Activated CD8-positive, alpha-beta memory T cell treated with anti-CD3 and anti-CD28 coated beads for 24 hours (primary cell): Measurements from ENCODE around the gene ST6GALNAC5.

ENCODE experiments used
- DNase-seq: peaks from one replicate; pipeline ENCODE4 v3.0.0-alpha.2; 2020

ST6GALNAC5 gene

DNA sequence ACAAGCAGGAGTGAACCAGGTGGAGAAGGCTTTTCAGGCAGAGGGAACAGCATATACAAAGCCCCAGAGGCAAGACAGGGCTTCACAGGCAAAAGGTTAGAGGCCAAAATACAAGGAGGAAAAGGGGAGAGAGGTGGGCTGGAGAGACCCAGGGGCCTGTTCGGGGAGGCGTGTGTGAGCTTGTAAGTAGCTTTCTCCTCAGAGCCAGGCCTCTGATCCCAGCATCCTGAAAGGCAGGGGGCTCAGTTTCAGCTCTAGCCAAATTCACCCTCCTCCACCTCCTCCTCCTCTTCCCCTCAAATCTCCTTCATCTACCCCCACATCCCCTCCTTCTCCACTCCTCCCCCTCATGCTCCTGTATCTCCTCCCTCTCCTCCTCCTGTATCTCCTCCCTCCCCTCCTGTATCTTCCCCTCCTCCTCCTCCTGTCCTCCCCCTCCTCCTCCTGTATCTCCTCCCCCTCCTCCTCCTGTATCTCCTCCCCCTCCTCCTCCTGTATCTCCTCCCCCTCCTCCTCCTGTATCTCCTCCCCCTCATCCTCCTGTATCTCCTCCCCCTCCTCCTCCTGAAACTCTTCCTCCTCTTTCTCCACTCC, 148.6 kb downstream of the ST6GALNAC5 start:
- no peak for DNase-seq

DNA sequence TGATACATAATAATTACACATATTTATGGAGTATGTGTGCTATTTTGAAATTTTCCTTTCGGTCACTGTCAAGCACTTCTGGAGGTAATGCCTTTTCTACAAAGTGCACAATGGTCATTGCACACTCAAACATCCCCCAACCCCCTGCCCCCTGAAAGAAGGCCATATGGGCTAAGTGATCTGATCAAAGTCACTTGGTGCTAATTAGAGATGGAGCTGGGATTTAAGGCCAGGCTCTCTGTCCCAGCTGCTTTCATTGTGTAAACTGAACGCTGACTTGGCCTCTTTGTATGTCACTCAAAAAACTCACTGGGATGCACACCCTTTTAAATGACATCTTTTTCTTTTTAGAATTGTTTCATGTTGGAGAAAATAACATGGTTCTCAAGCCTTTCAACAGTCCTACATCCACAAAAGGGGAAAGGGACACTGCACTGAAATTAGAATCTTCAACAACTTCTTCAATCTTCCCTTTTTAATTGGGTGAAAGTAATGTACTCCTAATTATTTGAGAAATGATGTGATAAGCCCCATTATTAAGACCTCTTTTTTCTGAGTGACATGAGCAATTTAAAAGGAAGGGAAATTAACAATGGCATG, 149.2 kb downstream of the ST6GALNAC5 start:
- DNase-seq = no peak

DNA sequence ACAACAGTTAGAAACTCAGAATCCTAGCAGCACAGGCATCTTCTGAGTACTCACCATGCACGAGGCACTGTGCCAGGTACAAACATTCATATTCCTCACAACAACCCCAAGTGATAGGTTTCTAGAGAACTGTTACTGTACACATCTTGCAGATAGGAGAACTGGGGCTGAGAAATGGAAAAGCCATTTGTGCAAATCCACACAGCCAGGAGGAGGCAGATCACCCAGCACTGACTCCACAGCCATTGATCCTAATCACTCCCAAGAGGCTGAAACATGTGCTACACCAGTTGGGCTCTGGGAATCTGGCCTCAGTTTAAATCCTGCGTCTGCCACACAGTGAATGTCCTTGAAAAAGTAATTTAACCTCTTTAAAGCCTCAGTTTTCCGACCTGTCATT, 151.0 kb downstream of the ST6GALNAC5 start:
- DNase-seq = no peak

DNA sequence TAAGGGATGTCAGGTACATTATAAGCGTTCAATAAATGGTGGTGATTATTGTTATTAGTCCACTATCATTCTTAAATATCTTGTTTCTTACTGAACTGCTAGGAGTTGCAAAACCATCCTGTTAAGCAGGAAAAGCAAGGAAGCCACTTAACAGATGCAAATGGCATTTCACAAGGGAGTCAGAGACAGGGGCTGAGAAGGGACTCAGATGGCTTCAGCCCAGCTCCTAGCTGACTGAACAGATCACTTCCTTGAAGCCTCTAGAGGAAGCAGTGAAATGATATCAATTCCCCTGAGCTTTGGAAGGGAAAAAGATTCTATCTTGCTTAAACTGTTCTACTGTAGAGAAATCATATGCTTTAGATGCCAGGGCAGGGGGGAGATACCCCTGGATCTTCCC, 151.5 kb downstream of the ST6GALNAC5 start:
- no peak for DNase-seq

DNA sequence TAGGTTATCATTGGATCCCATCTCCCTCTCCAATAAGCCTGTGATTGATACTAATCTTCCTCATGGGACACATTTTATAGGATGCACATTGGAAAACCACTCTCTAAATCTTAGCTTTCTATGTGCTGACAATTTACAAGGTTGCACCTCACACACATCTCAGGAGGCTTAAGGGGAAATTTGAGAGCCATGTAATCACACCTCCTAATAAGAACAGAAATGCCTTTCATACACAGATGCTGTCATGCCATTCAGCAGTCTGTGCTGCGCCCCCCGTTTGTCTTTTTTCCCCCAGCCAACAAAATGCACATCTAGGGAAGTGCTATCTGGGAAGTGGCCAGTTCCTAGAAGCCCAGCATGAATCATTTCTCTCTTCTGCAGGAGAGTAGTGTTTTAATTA, 154.5 kb downstream of the ST6GALNAC5 start:
- DNase-seq = no peak

DNA sequence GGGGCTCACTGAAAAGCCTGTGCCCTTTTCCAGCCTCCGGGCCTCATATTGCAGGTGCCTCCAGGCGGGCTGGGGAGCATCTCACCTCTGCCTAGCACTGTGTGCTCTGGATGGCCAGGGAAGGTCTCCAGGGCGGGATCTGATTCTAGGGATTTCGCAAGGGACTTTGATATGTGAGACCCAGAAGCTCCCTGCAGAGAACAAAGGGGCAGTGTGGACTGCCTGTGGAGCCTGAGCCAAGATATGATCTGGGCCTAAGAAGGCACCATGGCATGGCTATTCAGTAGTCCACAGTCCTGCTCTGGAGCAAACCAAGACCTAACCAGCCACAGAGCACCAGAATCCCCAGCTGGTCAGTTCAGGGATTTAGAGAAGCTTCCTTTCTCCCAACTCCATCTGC, 157.2 kb downstream of the ST6GALNAC5 start:
- no peak for DNase-seq

DNA sequence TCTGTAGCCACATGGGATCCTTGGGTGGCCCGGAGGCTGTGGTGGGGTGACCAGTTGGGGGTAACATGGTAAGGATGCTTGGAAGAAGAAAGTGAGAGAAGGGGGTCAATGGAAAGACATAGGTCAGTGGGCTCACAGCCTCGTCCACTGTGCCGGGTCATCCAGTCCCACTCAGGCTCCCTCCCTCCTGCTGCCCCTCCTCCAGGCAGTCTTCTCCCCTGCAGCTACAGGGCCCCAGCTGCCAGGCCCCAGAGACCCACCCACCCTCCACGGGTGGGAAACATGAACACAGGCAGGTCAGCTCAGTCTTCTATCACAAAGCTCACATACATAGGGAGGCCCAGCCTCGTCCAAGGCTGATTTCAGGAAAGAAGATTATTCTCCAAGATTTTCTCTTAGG, 158.3 kb downstream of the ST6GALNAC5 start:
- DNase-seq = no peak

DNA sequence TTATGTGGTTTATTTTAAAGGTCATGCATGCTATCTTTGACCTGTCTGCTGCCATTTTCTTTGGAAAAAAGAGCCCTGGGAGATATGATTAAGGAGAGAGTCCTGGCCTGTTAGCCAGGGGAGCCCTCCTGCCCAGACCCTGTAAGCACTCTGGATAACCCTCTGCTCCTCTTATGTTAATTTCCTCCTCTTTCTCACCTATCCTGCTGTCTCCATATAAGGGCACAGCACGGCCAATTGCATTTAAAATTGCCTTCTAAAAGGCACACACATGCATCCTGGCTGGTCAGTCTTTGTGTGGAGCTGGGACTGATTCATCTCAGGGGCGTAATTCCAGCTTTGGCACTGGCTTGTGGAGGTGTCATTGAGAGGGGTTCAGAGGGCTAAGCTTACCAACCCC, 158.9 kb downstream of the ST6GALNAC5 start:
- no peak for DNase-seq

DNA sequence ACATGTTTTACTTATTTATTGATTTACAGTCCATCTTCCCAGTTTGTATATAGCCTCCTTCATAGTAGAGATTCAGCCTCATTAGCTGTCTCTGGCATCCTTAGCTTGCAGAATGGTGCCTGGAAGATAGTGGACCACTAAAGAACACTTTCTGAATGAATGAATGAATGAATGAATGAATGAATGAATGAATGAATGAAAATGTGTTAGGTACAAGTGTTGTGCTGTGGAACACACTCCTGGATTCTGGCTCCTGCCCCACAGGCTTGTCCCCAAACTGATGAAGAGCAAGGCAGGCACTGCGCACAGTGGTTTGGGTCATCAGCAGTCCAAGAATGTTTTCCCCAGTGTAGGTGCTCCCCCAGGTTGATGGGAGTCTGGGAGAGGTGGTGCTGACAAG, 159.4 kb downstream of the ST6GALNAC5 start:
- DNase-seq = no peak

DNA sequence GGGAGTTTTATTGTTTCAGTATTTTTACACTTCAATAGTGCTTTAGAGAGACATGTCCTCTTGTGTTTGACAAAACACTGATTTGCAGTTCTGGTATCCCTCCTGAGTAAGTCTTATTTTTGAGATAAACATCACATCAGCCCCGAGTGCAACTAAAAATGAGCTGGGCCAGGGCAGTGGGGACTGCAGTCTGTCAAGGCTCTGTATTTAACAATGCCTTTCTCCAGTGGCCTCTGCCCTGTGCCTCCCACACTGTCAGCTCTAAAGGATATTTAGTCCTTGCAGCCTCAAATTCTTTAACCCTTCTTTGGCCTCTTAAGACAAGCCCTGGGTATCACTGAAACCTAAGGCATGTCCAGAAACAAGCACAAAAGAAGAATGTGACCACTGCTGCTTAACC, 160.6 kb downstream of the ST6GALNAC5 start:
- no peak for DNase-seq

DNA sequence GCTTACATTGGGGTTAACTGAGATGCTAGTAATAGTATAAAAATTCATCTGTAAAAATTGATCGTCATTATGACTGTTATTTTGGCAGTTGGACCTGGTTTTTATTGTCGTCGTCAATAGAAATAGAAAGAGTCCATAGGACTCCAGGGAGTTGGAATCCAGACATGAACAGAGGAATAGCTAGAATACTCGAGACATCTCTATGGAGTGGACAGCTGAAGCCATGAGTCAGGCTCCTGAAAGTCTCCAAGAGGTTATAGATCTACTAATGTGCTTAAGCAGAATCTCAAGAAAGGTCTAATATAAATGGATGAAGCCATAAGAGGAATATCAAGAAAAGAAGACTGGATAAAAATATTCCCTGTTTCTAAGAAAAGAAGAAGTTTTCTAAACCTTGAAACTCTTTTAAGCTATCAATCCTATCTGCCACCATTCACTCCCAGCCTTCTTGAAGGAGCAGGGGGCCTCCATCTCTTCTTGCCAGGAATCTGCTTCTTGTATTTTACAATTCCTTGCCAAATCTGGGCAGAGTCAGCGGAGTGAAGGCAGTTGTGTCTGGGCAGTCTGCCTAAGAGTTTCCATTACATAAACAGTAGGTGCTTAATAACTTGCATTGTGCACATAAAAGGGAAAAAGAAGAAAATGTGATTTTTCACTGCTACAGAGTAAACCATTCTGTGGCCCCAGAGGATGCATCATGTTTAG, 163.3 kb downstream of the ST6GALNAC5 start:
- DNase-seq = no peak

DNA sequence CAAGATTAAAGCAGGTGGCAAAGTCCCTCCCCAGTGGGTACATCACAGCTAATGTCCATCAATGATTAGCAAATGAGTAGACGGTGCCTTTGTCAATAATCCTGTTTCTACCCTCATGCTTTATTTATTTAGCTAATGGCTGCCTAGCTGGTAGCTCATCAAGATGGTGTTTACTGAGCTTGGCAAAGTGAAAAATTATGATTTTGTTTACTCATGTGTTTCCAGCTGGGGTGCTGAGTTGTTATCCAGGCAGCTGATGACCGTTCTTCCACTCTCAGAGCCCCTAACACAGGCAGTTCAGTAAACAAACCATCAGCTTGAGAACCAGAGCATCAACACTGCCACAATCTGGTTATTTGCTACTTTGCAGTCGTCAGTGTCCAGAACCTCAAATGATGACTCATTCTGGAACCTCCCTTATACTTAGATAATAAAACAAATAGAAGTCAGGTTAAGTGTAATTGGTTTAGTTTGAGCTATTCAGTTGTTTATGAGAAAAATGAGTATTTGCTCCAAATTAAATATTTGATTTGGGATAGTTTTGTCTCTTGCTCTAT, 163.9 kb downstream of the ST6GALNAC5 start:
- DNase-seq = no peak

DNA sequence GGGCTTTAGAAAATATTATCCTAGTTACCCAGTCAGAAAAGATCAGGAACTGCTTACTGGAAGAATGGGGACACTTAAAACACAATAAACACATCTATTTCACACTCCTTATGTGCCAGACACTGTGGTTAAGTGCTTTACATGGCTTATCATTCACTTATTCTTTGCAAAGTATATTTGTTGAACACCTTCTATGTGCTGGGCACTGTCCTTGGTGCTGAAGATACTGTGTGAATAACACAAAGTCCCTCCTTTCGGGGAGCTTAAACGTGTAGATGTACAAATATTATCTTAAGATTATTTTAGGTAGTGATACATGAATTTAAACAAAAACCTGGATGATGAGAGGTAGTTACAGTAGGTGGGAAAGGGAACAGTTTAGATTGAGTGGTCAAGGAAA, 169.3 kb downstream of the ST6GALNAC5 start:
- DNase-seq = no peak

DNA sequence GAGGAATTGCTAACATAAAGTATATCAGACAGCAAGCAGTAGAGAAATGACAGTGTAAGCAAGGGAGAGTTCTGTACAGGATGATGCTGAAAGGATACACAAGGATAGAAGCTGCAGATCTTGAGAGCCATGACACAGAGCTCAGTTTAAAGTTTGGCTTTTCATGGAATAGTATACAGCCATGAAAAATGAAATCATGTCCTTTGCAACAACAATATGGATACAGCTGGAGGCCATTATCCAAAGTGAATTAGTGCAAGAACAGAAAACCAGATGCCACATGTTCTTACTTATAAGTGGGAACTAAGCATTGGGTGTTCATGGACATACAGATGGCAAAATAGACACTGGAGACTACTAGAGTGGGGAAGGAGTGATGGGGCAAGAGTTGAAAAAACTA, 169.8 kb downstream of the ST6GALNAC5 start:
- no peak for DNase-seq

DNA sequence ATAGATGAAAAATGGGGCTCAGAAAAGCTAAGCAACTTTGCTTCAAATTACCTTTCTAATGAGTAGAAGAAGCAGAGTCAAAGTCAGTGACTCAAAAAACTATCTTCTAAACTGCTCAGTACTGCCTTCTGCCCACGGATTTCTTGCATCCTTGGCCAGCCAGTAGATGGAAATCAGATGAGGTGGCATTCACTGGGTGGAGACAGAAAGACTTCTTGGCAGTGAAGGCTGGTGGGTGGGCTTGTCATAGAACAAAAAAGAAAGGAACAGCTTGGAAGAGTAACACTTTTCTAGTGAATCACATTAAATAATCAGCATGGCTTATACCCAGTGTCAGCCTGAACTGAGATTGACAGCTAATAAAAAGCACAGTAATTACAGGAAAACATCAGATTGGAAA, 170.7 kb downstream of the ST6GALNAC5 start:
- DNase-seq = no peak

DNA sequence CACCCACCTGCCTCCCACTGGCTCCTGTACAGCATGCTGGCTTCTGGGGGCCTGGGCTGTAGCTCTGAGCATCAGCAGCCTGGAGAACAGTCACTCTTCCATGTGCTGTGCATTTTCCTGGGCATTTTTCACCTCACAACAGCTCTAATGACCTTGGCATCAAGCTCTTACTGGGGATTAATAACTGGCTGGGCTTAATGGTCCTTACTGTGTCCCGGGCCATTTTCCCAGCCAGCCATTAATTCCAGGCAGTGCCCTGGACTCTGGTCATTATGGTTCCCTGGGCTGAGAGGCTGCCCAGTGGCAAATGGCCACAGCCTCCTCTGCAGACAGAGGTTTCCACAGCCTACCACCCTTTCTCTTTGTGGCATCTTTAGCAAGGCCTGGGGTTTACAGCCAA, 171.8 kb downstream of the ST6GALNAC5 start:
- DNase-seq = no peak

DNA sequence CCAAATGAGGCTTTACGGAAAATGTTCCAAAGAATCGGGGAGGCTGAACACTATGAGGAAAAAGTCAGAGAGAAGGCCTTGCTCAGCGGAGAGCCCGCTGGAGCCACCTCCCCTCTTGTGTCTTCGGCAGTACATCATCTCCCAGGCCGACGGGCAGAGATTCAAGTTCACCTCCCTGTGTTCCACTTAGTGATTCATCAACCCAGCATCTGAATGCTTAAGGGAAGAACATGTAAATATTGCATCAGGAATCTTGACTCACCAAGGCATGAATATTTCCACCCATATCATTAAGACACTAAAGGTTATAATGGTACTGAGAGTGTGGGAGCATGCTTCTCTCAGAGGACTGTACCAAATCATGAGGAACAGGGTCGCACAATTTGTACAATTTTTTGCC, 172.5 kb downstream of the ST6GALNAC5 start:
- no peak for DNase-seq

DNA sequence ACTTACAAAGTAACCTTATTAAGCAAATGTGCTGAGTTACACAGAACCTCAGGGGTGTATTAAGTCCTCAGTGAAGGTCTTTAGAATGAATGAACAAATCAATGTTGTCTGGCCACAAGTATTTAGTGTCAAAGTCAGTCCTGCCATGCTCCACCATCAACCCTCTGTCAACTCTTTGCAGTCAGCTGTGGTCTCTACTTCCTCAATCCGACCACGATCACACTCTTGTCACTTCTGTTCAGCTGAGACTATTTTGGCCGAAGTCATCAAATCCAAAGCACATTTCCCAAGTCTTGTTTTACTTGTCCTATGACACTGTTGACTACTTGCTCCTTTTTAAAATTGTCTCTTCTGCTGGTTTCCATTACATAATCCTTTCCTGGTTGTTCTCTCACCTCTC, 173.5 kb downstream of the ST6GALNAC5 start:
- no peak for DNase-seq

DNA sequence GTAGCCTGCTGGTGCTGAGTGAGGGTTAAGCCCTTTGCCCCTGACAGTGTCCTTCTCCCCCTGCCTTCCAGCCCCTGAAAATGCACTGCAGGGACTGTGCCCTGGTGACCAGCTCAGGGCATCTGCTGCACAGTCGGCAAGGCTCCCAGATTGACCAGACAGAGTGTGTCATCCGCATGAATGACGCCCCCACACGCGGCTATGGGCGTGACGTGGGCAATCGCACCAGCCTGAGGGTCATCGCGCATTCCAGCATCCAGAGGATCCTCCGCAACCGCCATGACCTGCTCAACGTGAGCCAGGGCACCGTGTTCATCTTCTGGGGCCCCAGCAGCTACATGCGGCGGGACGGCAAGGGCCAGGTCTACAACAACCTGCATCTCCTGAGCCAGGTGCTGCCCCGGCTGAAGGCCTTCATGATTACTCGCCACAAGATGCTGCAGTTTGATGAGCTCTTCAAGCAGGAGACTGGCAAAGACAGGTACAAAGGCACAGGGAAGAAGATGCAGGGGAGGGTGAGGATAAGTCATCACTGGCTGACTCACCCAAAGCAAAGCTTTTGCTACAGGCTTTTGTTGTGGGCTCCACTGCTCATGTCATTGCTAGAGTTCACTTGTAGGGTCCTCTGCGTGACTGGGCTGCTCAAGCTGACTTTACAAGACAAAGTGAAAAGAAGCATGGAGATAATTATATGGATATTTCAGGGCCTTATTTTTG, 177.0 kb downstream of the ST6GALNAC5 start:
- no peak for DNase-seq

DNA sequence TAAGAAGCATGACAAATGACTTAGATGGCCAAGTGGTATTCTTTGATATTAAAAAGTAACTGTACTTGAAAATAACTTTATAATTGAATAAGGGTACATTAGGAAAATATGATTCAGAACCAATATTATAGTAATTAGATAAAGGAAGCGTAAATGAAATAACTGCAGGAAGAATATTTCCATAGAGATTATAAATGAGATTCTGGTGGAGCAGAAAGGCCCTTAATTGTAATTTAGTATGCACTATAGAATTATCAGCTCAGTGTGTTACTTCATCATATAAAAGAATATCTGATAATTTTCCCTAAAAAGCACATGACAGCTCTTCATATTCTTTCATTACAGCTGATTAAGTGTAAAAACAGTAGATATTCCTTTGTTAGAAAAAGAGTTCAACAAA, 180.3 kb downstream of the ST6GALNAC5 start:
- DNase-seq = no peak

DNA sequence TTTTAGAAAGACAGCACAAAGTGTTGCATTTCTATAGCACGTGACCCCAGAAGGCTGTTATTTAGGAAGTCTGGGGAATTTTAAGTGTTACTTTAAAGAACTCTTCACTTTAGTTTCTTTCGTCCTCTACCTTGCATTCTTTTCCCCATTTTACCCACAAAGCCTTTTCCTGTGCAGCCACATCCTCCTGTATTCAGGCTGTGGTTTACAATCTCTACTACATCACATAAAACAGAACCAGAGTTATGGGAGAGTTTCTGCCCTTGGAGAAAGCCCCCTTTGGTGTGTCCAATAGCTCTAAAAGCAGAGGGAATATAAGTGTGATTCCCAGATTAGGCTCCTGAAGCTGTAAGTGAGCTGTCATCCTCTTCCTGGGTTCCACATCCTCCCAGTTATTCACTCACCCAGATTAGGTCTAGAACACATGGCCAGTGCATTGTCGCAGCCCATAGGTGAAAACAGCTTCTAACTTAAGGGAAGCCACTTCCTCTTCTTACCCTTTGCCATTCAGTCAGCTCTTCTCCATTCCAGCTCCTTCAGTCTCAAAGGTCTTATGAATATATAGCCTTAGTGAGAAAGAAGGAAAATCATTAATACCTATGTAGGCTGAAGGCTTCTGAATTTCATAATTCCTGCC, 180.8 kb downstream of the ST6GALNAC5 start:
- no peak for DNase-seq

DNA sequence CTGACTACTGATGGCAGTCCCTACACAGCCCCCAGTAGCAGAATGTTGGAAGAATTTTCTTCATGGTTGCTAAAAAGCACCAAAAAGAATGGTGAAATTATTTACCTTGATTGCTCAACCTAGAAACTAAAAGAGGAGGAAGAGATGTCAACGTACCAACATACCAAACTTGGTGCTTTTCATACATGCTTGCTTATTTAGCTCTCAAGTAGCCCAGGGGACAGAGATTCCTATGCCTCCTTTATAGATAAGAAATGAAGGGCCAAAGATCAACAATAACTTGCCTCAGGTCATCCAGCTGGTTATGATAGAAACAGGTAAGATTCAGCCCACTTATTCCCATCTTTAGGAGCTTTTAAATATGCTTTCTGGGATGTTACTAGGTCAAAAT, 181.3 kb downstream of the ST6GALNAC5 start:
- DNase-seq = no peak

DNA sequence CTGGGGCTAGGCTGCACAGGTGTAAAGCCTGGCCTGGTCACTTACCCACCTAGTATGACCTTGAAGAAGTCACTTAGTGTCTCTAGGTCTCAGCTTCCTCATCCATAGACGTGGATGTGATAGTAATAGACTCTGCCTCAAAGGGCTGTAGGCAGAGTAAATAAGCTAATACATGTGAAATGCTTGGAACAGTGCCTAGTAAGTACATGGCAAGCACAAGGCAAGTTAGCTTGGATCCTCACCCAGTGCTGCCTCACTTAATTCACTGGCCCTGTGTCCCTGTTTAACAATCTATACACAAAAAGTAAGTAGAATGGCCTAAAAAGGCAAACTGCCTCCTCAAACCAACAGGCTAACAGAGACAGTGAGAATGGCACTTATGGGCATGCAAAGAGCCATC, 184.1 kb downstream of the ST6GALNAC5 start:
- no peak for DNase-seq
